ENCODE results near the gene CAPN5. TPM values are rescaled to one million over a fixed set of nuclear protein-coding genes. Genes with fewer than 3 reads are reported as not detected.
A peak's percentile ranks its signal among the peaks of the same experiment; 100 is the strongest.

CAPN5 gene
- total and polyA plus RNA-seq, 7 donors: 0.59 to 1.8 (median 0.88) TPM

GRCh38 chr11:77072851-77073327, 6.1 kb downstream of the CAPN5 start:
- Histone ChIP-seq H3K4me1 (no peaks in the 10 kb centered on the region), H3K4me3 (no peak overlapping the region), H3K27me3 (ENCODE audit: insufficient read depth in 3 of 3, low read length in 2 of 3) (no peaks in the 10 kb centered on the region), H3K36me3 (ENCODE audit: insufficient read depth in 1 of 2, low read depth in 1 of 2) (no peaks in the 10 kb centered on the region), H3K27ac (peak overlapping the region; percentile 60), H3K9me3 (no peaks in the 10 kb centered on the region)
- no peak for TF ChIP-seq CTCF (IDR thresholded peaks at IDR 0.05)
- WGBS, 3 donors: 58 to 78% (median 66%) methylated on average over 8 of the region's 8 CpGs
- ATAC-seq: no peak
- intact Hi-C loops (cut with DNase I): no loop called here
- DNase-seq: no peak

- Histone ChIP-seq H3K4me1 (no peaks in the 10 kb centered on the region), H3K27me3 (ENCODE audit: insufficient read depth in 3 of 3, low read length in 2 of 3) (no peaks in the 10 kb centered on the region), H3K9me3 (peaks cover under 1% of the 10 kb centered on the region), H3K36me3 (ENCODE audit: insufficient read depth in 1 of 2, low read depth in 1 of 2) (no peaks in the 10 kb centered on the region), H3K4me3 (no peak overlapping the region), H3K27ac (peak overlapping the region; percentile 60)
- ATAC-seq (peak; percentile 86 to 89 (median 88)), DNase-seq (peak; percentile 88 to 90)
- intact Hi-C loops (cut with DNase I): no loop called here
- WGBS, 3 donors: 44 to 58% (median 49%) methylated on average over 11 of the region's 11 CpGs
- TF ChIP-seq CTCF (IDR thresholded peaks at IDR 0.05): peak; percentile 13
Measured at GRCh38 chr11:77073328-77074001, 6.7 kb downstream of the CAPN5 start.

GRCh38 chr11:77074205-77074604, 7.4 kb downstream of the CAPN5 start:
- no peaks in the 10 kb centered on the region for H3K36me3 ChIP-seq (ENCODE audit: insufficient read depth in 1 of 2, low read depth in 1 of 2)
- peak in 1 of 4 donors; percentile 17 for ATAC-seq

GRCh38 chr11:77074626-77075221, 8.0 kb downstream of the CAPN5 start:
- DNase-seq (no peak), ATAC-seq (no peak)
- Histone ChIP-seq H3K27me3 (ENCODE audit: insufficient read depth in 3 of 3, low read length in 2 of 3) (no peaks in the 10 kb centered on the region), H3K4me1 (no peaks in the 10 kb centered on the region), H3K4me3 (no peak overlapping the region), H3K9me3 (peaks cover 3% of the 10 kb centered on the region), H3K27ac (peak overlapping the region; percentile 60), H3K36me3 (ENCODE audit: insufficient read depth in 1 of 2, low read depth in 1 of 2) (no peaks in the 10 kb centered on the region)
- no peak for TF ChIP-seq CTCF (IDR thresholded peaks at IDR 0.05)
- 56 to 81% (median 68%) methylated on average over 9 to 15 of the region's 15 CpGs for WGBS, 3 donors
- intact Hi-C loops (cut with DNase I): no loop called here

More at GRCh38 chr11:77074205-77074604, 7.4 kb downstream of the CAPN5 start:
- no peak for DNase-seq
- H3K4me3 ChIP-seq: no peak overlapping the region
- H3K4me1 ChIP-seq: no peaks in the 10 kb centered on the region
- intact Hi-C loops (cut with DNase I): no loop called here
- WGBS, 3 donors: 57 to 72% (median 61%) methylated on average over 5 of the region's 5 CpGs
- peaks cover 3% of the 10 kb centered on the region for H3K9me3 ChIP-seq
- H3K27me3 ChIP-seq (ENCODE audit: insufficient read depth in 3 of 3, low read length in 2 of 3): no peaks in the 10 kb centered on the region
- no peak for TF ChIP-seq CTCF (IDR thresholded peaks at IDR 0.05)
- H3K27ac ChIP-seq: peak overlapping the region; percentile 60
